Posterior cingulate gyrus (tissue), 11 donors: ENCODE measurements around the gene IFNA4.
"Not testable (repeated sequence)": the region's sequence is repeated elsewhere in the genome, so short reads cannot be mapped to it uniquely, and the experiment has no call there.

ENCODE experiments used
- DNase-seq, 10 donors: peaks; one replicate each; pipeline versions ENCODE4 v3.0.0 to v3.0.0-alpha.2; 2020 to 2021; ENCODE audit warnings: mixed read lengths in 3 of 10
- intact Hi-C: fragments of 100-400 bp; cut with DNase I; formaldehyde crosslinking; loops from one replicate; pipeline ENCODE4 v1.15.1; 2023

IFNA4 gene

GRCh38 chr9:21171351-21171750 lies 16.0 kb downstream of the IFNA4 start:
- DNase-seq, result no peak
- intact Hi-C loops, result no loop called here

GRCh38 chr9:21166560-21166959 lies 20.8 kb downstream of the IFNA4 start, which contains the start of gene IFNA21:
Gene IFNA21, minus strand, starts transcription at chr9:21166660. Its CDS starts 48 bp downstream, at chr9:21166612.
- DNase-seq, intact Hi-C loops: not testable (repeated sequence)

GRCh38 chr9:21165516-21165915 lies 21.9 kb downstream of the IFNA4 start:
- DNase-seq, result no peak
- intact Hi-C loops, result no loop called here

- intact Hi-C loops, result no loop called here
- DNase-seq, result no peak
Observed at GRCh38 chr9:21160178-21160577, 27.2 kb downstream of the IFNA4 start.

GRCh38 chr9:21155501-21155900 lies 31.9 kb downstream of the IFNA4 start:
- DNase-seq, result no peak
- intact Hi-C loops, result no loop called here

- peak in 3 of 10 donors; percentile 25 to 66 (median 63) for DNase-seq
- intact Hi-C loops, result no loop called here
Observed at GRCh38 chr9:21154018-21154608, 33.3 kb downstream of the IFNA4 start.

- intact Hi-C loops, result no loop called here
Observed at GRCh38 chr9:21153336-21154017, 33.9 kb downstream of the IFNA4 start.

GRCh38 chr9:21144603-21145002 lies 42.8 kb downstream of the IFNA4 start:
- intact Hi-C loops, result no loop called here
- DNase-seq, result no peak

More at GRCh38 chr9:21153336-21154017, 33.9 kb downstream of the IFNA4 start:
- DNase-seq, result peak in 4 of 10 donors; percentile 3 to 76 (median 38)

GRCh38 chr9:21141427-21141882 lies 45.9 kb downstream of the IFNA4 start, which contains the start of gene IFNW1:
Gene IFNW1, minus strand, starts transcription at chr9:21141832. Its CDS starts 262 bp downstream, at chr9:21141570.
- intact Hi-C loops, result no loop called here
- DNase-seq, result no peak

- DNase-seq, result no peak
- intact Hi-C loops, result loop anchor here (10.0 kb wide), 1 partner anchor 62 kb away; the partner anchor contains the start of gene IFNB1
Observed at GRCh38 chr9:21137020-21137419, 50.4 kb downstream of the IFNA4 start.
